ENCODE results near the gene MAPK8IP2. TPM values are rescaled to one million over a fixed set of nuclear protein-coding genes. Genes with fewer than 3 reads are reported as not detected.

The MAPK8IP2 gene
- total and polyA plus RNA-seq, 2 of the 13 experiments (the other 11 are each of a cell fraction or from before 2014, with no cell fraction given), result 1.3 to 2.6 TPM

DNA sequence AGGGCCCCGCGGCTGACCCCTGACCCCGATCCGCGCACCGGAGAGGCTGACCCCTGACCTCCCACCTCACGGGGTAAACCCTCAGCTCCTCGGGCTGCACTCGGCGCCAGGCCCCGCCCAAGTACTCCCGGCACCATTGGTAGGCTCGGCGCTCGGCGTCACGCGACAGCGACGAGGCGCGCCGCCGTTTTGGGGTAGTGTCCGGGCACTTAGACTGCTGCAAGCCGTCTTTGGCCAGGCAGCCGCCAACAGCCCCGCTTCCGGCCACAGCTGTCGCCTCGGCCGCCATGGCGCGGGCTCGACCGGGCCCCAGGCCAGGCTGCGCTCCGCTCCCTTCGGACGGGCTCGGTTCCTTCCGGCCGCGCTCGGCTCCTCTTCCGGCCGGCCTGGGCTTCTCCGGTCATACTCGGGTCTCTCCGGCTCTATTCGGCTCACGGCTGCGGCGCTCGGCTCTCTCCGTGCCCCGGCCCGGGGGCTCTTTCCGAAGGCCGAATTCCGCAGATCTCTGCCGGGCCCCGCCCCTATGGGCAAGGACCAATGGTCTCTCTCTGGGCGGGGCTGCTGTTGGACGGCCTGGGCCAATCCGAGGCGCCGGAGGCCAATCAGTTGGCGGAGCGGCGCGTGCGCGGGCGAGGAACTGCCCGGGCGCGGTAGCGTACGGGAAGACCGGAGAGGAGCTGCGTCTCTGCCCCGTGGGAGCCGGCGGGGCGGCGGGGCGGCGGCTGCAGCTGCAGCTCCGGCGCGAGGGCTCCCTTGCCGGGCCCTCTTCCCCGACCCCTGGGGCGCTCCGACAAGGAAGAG lies 17.9 kb upstream of the MAPK8IP2 start, which contains the start of gene CHKB (continued):
- no peak for TF ChIP-seq ZBTB4 (CRISPR knock-in tag; IDR thresholded peaks at IDR 0.05; ENCODE audit: borderline replicate concordance)
- TF ChIP-seq ZNF33A (CRISPR knock-in tag; IDR thresholded peaks at IDR 0.05; ENCODE audit: borderline replicate concordance), result 0 out of 2 replicates have a peak, but pooled peaks have one; percentile 51
- no peak for TF ChIP-seq NFE2L2 (IDR thresholded peaks at IDR 0.05; ENCODE audit: low read length)
- TF ChIP-seq, protein P1, sequence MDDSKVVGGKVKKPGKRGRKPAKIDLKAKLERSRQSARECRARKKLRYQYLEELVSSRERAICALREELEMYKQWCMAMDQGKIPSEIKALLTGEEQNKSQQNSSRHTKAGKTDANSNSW (CRISPR knock-in tag; IDR thresholded peaks at IDR 0.05; ENCODE audit: borderline replicate concordance), result no peak
- TF ChIP-seq CAMTA2 (CRISPR knock-in tag; IDR thresholded peaks at IDR 0.05; ENCODE audit: borderline replicate concordance), result no peak
- TF ChIP-seq, protein P2, sequence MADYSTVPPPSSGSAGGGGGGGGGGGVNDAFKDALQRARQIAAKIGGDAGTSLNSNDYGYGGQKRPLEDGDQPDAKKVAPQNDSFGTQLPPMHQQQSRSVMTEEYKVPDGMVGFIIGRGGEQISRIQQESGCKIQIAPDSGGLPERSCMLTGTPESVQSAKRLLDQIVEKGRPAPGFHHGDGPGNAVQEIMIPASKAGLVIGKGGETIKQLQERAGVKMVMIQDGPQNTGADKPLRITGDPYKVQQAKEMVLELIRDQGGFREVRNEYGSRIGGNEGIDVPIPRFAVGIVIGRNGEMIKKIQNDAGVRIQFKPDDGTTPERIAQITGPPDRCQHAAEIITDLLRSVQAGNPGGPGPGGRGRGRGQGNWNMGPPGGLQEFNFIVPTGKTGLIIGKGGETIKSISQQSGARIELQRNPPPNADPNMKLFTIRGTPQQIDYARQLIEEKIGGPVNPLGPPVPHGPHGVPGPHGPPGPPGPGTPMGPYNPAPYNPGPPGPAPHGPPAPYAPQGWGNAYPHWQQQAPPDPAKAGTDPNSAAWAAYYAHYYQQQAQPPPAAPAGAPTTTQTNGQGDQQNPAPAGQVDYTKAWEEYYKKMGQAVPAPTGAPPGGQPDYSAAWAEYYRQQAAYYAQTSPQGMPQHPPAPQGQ (CRISPR knock-in tag; IDR thresholded peaks at IDR 0.05; ENCODE audit: borderline replicate concordance), result no peak
- TF ChIP-seq CHD2 (IDR thresholded peaks at IDR 0.05; ENCODE audit: low read depth, low read length), result no peak
- TF ChIP-seq SETDB1 (CRISPR knock-in tag; IDR thresholded peaks at IDR 0.05; ENCODE audit: borderline replicate concordance), result no peak
- peak; percentile 77 for TF ChIP-seq SP2 (CRISPR knock-in tag; IDR thresholded peaks at IDR 0.05)
- TF ChIP-seq JUND (CRISPR knock-in tag; IDR thresholded peaks at IDR 0.05), result no peak
- 0 out of 2 replicates have a peak, but pooled peaks have one; percentile 85 for TF ChIP-seq ZNF790 (CRISPR knock-in tag; IDR thresholded peaks at IDR 0.05; ENCODE audit: borderline replicate concordance)
- peak; percentile 16; the same call in 1 of the 2 replicates for TF ChIP-seq TARDBP (CRISPR knock-in tag; IDR thresholded peaks at IDR 0.05)
- no peak for TF ChIP-seq ZNF841 (CRISPR knock-in tag; IDR thresholded peaks at IDR 0.05; ENCODE audit: borderline replicate concordance)
- TF ChIP-seq KAT7 (CRISPR knock-in tag; IDR thresholded peaks at IDR 0.05; ENCODE audit: borderline replicate concordance), result peak; percentile 13; the same call in 1 of the 2 replicates
- TF ChIP-seq ZNF160 (CRISPR knock-in tag; IDR thresholded peaks at IDR 0.05), result peak; percentile 31; the same call in 1 of the 2 replicates
- TF ChIP-seq NONO (IDR thresholded peaks at IDR 0.05), result no peak
- peak; percentile 80 for TF ChIP-seq NONO (CRISPR knock-in tag; conservative IDR thresholded peaks at IDR 0.05)
- TF ChIP-seq ASH2L (IDR thresholded peaks at IDR 0.05; ENCODE audit: insufficient read length, low read depth, low read length), result peak; percentile 69
- TF ChIP-seq TAF1 (CRISPR knock-in tag; IDR thresholded peaks at IDR 0.05), result peak; percentile 76
- TF ChIP-seq KLF9 (CRISPR knock-in tag; IDR thresholded peaks at IDR 0.05; ENCODE audit: low read depth), result no peak
- peak; percentile 29; the same call in 1 of the 2 replicates for TF ChIP-seq ZSCAN9 (CRISPR knock-in tag; IDR thresholded peaks at IDR 0.05; ENCODE audit: borderline replicate concordance)
- peak; percentile 72 for TF ChIP-seq ZNF543 (CRISPR knock-in tag; IDR thresholded peaks at IDR 0.05)
- TF ChIP-seq ZFP37 (CRISPR knock-in tag; IDR thresholded peaks at IDR 0.05; ENCODE audit: borderline replicate concordance), result no peak
- peak; percentile 67; the same call in 1 of the 2 replicates for TF ChIP-seq ZNF563 (CRISPR knock-in tag; IDR thresholded peaks at IDR 0.05)
